Activated CD4-positive, CD25-positive, alpha-beta regulatory T cell treated with anti-CD3 and anti-CD28 coated beads, Interleukin-2, amount 50 U/mL, for 16 hours (primary cell): ENCODE measurements around the gene CPSF6.
"Not testable (repeated sequence)": the region's sequence is repeated elsewhere in the genome, so short reads cannot be mapped to it uniquely, and the experiment has no call there.

Source experiments
- DNase-seq: peaks from one replicate; pipeline ENCODE4 v3.0.0-alpha.2; 2020; ENCODE audit warnings: low read depth, low spot score

The CPSF6 gene

DNA sequence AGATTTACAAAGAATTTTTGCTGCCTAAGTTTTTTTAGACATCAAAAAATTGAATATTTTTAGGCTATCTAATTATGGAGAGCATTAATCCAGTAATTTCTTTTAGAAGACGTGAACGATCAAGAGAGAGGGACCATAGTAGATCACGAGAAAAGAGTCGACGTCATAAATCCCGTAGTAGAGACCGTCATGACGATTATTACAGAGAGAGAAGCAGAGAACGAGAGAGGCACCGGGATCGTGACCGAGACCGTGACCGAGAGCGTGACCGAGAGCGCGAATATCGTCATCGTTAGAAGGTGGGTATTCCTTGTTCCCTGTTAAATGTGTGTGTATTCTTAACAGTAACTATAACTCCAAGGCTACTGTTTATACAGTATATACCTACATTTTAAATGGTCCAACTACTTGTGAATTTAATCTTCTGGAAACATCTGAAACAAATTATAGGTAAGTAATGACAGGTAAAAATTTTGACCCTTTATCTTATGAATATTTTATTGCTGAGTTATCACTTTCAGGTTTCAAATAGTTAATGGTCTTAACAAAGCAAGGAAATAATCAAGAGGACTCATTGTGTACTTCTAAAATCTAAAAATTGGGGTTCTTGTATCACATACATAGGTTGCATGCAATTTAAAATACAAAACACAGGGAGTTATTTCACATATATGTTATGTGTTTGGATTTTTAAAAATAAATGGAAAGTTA is 23.1 kb downstream of the CPSF6 start:
- no peak for DNase-seq

- no peak for DNase-seq
These were observed 25.8 kb downstream of the CPSF6 start for GRCh38 chr12:69265205-69265604.

GRCh38 chr12:69265633-69266032 is 26.3 kb downstream of the CPSF6 start:
- DNase-seq: not testable (repeated sequence)

DNA sequence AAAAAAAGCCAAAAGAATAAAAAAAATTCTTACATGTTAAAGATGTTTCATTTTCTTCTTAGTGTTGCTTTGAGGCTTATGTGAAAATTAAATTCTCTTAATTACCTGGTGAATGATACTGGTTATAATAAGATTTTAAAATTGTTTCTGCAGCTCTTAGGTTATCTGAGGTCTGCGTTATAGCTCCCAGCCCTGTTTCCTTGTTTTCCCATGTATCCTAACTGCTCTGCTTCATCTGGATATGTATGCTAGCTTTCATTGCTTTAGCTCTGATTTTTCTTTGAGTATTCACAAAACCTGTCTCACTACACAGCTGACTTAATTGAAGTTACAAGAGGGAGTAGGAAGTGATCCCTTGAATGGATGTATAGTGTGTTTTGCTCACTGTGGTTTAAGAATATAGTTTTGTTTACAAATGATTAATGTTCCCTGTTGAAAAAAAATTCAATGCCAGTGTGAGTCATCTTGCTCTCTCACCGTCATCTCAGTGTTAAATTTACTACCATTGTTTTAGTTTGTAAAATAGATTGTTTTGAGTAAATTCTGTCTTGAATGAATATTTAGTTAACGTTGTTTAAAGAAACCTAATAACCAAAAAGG is 26.8 kb downstream of the CPSF6 start:
- no peak for DNase-seq

- no peak for DNase-seq
These were observed 30.4 kb downstream of the CPSF6 start for GRCh38 chr12:69269736-69270135.

DNA sequence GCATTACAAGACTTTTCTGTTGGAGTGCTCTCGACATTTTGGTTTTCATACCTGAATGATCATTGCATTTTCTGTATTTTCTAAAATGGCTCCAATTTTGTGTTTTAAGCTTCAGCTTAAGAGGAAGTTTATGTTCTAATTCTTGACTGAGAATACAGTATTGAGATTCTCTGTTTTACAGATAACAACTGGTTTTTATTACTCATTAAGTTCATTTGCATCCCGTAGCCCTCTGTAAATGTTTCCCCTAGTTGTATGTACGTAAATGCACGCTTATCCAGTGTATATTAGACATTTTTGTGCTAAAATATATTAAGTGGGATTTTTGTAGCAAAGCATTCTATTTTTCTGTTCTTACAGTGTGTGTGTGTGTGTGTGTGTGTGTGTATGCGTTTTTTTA is 33.1 kb downstream of the CPSF6 start:
- no peak for DNase-seq

DNA sequence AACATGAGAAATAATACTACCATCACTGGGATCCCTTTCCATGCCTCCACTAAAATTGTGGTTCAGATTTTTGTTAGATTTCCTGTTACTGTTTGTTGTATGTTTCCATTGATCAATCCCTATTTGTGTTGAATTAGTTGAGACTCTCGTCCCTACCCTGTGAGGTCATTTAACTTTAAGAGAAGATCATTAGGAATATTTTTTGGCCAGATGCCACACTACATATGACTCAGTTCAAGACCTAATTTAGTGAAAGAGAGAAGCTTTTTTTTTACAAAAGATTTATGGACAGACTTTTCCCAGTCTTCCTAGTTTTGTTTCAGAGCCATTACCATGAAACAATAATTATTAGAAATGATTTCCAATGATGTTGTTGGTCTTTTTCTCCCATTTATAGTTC is 35.5 kb downstream of the CPSF6 start:
- no peak for DNase-seq

DNA sequence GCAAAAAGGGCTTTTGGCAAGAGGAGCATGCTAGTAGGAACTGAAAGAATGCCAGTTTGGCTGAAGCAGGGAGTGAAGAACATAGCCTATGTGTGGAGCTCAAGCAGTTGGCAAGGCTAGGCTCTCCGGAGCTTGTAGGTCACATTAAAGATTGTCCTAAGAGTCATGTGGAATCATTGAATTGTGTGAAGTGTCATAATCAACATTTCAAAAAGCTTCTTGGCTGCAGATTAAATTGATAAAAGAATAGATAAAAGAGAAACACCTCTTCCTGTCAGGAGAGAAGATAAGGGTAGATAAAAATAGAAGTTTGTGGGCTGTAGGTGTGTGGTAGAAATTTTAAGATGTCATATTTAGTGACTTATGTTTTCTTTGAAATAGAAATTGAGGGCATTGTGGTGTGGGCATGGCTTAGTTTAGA is 36.1 kb downstream of the CPSF6 start:
- no peak for DNase-seq

DNA sequence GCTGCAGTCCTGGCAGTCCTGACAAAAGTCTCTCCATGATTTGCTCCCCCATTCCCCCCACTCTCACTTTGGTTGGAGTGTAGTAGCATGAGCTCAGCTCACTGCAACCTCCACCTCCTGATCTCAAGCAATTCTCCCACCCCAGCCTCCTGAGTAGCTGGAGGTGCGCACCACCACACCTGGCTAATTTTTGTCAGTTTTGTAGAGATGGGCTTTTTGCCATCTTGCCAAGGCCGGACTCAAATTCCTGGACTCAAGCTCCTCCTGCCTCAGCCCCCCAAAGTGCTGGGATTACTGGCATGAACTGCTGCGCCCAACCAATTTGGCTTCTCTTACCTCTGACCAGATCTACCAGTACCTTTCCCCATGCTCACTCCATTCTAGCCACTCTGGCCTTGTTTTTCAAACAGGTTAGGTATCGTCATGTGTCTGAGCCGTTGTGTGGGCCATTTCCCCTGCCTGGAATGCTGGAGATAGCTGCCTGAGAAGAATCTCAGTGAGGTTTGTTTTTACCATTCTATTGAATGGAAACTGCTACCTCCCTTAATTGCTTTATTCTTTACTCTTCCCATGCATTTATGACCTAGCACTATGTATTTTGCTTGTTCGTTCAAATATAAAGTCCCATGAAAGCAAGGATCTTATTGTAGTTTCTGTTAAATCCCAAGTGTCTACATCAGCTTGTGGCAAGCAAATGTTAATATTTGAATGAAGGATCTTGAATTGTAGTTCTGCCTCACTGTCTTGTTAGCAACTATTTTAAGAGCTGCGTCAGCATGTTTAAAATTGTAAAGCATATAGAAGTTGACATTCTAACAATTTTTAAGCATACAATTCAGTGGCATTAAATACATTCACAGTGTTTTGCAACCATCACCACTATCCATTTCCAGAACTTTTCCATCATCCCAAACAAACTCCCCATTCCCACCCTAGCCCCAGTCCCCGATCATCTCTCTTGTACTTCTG is 39.7 kb downstream of the CPSF6 start:
- DNase-seq: no peak

DNA sequence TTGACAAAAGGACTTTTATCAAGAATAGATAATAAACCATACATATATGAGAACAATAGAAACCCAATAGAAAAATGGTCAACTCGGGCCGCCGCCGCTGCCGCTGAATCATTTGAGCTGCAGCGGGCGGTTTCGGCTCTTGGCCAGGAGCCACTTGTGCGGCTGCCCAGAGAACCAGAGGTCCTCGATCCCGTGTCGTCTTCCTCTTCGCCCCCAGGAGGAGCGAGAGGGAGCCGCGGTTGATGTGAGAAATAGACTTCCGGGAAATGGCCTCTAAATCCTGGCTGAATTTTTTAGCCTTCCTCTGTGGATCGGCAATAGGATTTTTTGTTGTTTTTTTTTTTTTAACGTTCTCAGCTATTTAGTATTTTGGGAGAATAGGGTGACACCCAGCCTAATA is 44.8 kb downstream of the CPSF6 start:
- DNase-seq: no peak

DNA sequence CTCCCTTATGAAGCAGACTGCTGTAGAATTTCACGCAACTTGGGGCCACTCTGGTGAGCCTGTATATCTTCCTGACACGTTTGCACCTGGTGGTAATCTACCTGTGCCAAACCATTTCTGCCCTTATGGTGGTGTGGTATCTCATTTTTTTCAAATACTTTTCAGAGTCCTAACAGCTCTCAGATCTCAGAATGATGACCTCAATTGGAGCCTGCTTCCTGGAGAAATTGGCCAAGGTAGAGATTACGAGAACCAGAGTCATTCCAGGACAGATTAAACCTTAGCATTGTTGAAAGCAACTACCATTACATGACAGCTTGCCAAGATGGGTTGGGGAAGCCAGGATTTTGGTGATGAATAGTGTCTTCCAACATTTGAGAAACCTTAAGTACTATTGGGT is 48.2 kb downstream of the CPSF6 start:
- DNase-seq: no peak

GRCh38 chr12:69290545-69291277 is 51.3 kb downstream of the CPSF6 start:
- peak; percentile 53 for DNase-seq

DNA sequence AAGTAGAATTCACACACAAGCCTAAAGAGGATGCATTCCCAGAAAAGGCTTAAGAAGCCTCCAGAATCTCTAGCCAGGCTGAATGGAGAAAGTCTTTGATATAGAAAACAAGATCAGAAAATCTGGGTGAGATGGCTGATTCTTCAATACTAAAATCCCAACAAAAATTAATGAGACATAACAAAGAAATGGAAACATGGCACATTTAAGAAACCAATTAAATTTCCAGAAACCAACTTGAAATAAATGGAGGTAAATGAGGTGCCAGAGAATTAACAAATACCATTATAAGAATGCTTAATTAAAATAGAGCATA is 51.9 kb downstream of the CPSF6 start:
- no peak for DNase-seq

DNA sequence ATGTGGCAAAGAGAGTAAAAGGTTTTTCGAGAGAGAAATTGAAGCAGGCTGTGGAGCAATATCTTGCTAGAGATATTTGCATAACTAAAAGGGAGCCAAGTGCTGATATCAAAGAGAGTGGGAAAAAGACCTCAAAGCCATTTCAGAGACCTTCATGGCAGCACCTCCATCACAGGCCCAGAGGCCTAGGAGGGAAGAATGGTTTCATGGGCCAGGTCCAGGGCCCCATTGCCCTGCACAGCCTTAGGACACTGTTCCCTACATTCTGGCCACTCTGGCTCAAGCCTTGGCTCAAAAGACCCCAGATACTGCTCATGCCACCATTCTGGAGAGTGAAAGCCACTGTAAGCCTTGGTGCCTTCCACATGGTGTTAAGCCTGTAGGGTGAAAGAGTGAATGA is 58.8 kb downstream of the CPSF6 start:
- no peak for DNase-seq

- no peak for DNase-seq
These were observed 59.6 kb downstream of the CPSF6 start for GRCh38 chr12:69298947-69299346.

GRCh38 chr12:69304284-69304683 is 64.9 kb downstream of the CPSF6 start:
- no peak for DNase-seq

- no peak for DNase-seq
These were observed 70.1 kb downstream of the CPSF6 start for GRCh38 chr12:69309461-69309860.

DNA sequence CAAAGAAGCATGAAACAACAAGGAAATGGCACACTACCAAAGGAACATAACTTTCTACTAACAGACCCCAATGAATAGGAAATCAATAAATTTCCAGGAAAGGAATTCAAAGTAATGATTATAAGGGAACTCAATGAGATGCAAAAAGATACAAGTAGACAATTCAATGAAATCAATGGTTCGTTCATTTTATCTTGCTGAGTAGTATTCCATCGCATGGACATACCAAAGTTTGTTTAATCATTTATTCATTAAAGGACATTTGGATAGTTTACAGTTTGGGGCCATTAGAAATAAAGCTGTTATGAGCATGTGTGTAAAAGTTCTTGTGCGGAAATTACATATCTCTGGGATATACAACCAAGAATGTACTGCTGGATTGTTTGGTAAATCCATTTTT is 73.8 kb downstream of the CPSF6 start:
- no peak for DNase-seq

DNA sequence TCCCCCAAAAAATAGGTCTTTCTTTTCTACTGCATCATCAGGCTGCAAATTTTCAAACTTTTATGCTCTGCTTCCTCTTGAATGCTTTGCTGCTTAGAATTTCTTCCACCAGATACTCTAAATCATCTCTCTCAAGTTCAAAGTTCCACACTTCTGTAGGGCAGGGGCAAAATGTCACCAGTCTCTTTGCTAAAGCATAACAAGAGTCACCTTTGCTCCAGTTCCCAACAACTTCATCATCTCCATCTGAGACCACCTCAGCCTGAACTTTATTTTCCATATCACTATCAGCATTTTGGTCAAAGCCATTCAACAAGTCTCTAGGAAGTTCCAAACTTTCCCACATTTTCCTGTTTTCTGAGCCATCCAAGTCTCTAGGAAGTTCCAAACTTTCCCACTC is 77.4 kb downstream of the CPSF6 start:
- DNase-seq: not testable (repeated sequence)

GRCh38 chr12:69317233-69317632 is 77.9 kb downstream of the CPSF6 start:
- DNase-seq: not testable (repeated sequence)

GRCh38 chr12:69318225-69318624 is 78.9 kb downstream of the CPSF6 start:
- DNase-seq: no peak

- no peak for DNase-seq
These were observed 82.0 kb downstream of the CPSF6 start for GRCh38 chr12:69321351-69321750.
